HG03457 (cell line): ENCODE measurements around the gene DMWD.
"Not testable (repeated sequence)": the region's sequence is repeated elsewhere in the genome, so short reads cannot be mapped to it uniquely, and the experiment has no call there.

Experiments
- ATAC-seq: cut with Tn5 transposase; IDR thresholded peaks from one replicate; pipeline ENCODE4 v1.9.1; 2021; ENCODE audit warnings: moderate number of reproducible peaks; ENCODE audit not compliant: unreplicated experiment

Gene DMWD

GRCh38 chr19:45817010-45817724 is 24.5 kb upstream of the DMWD start:
- ATAC-seq = peak; percentile 58

DNA sequence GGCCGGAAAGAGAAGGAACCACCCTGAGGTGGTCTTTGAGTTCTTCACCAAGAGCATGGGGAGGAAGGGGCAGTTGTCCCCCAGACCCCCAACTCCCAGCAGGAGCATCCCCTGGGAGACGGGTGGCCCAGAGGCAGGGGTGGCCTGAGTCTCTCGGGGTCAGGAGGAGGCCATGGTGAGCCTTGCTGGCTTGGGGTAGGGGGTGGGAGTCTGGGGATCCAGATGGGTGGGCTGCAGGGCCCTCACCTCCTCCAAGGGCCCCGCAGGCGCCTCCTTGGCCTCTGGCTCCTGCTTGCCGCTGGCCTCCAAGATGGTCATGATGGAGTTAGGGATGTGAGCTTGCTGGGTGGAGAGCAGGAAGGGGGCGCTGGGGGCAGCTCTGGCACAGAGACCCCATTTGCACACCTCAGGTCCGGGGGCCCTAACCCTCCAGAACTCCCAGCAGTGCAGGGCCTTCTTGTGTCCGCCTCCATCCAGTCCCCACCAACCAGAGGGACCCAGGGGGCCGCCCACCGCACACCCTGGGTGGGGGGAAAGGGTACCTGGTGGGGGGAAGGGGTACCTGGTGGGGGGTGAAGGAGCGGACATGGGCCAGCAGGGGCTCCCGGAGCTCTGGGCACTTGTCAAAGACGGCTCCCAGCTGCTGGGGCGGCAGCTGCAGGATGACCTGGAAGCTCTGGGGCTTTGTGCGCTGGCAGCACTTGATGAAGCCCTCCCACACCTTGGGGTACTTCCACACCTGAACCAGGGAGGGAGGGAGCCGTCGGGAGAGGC is 23.8 kb upstream of the DMWD start:
- ATAC-seq = no peak

GRCh38 chr19:45815481-45816216 is 23.0 kb upstream of the DMWD start:
- ATAC-seq = no peak

DNA sequence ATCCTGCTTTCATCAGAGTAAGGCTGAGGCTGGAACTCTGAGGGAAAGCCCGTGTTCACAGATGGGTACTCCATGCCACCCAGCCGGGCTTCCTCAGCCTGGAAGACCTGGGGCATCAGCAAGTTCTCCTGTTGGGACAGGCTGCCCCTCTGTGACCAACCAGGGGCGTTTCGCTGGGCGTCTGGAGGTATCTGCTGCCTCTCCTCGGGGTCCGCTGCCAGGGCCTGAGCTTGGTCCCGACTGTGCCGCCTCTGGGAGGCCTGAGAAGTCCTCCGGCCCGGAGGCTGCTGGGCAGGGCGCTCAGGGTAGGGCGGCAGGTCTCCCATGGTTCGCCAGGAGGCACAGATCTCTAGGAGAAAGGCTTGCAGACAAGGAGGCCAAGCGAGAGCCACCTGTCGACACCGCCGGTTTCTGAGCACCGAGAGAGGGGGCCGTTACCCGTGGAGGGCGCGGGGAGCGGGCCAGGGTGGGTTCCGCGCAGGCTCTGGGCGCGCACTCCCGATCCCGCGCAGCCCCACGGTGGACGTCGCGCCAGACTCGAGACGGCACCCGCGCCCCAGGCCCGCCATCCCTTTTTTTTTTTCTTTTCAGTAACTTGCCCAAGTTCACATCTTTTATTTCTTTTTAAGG is 22.3 kb upstream of the DMWD start, which contains the start of gene RSPH6A:
Gene RSPH6A, minus strand, starts transcription at position 458 of the 630 bp plus-strand sequence. Its CDS starts 132 bp downstream, at position 326.
- no peak for ATAC-seq

GRCh38 chr19:45814166-45814780 is 21.6 kb upstream of the DMWD start:
- no peak for ATAC-seq

DNA sequence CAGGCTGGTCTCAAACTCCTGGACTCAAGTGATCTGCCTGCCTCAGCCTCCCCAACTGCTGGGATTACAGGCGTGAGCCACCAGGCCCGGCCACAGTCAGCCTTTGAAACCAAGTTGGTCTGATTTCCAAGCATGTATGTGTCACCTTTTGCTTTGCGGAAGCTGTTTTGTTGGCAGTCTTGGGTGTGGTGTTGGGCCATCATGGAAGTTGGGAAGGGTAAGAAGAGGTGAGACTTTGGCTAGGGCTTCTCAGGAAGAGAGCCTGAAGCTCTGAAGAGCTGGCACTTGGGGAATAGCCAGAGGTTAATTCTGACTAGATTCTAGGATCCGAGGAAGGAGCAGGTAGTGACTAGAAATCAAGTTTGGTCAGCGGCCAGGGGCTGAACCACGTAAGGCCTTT is 19.7 kb upstream of the DMWD start:
- ATAC-seq = no peak

DNA sequence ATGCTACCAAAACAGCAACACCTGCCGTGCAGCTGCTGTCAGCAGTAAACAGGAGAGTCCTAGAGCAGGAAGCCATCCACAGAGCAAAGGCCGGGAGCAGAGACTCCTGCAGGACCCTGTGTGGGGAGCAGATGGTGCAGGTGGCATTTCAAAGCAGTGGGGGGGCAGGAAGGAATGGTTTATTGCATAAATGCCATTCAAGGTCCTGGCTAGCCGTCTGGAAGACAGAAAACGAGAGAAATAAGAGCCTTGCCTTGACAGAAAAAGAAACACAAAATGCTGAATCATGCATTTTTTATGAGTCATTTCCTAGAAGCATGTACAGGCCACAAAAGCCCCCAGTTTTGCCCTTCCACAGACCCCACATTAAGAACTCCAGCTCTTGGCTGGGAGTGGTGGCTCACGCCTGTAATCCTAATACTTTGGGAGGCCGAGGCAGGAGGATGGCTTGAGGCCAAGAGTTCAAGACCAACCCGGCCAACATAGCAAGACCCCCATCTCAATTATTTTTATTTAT is 17.1 kb upstream of the DMWD start:
- no peak for ATAC-seq

DNA sequence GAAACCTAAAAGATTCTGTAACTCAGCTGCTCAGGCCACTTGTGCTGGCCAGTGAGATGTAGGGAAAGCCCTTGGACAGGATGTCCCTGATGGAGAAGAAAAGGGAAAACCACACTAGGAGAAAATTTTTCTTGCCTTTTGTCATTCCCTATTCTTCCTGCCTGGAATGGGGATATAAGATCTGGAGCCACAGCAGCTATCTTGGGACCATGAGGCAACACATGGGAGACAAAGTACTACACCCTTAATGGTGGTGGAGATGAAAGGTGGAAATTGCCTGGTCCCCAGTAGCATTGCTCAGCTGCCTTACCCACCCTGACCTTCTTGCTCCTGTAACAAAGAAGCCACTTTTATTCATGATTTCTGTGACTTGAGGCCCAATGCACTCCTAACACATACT is 13.1 kb upstream of the DMWD start:
- ATAC-seq = no peak

DNA sequence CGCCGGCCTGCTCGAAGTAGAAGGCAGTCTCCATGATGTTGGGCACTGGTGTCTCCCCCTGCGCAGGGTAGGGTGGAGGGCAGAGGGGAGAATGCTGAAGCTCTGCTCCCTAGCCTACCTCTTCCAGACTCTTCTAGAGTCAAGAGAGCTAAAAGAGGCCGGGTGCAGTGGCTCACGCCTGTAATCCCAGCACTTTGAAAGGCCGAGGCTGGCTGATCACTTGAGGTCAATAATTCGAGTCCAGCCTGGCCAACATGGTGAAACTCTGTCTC is 12.2 kb upstream of the DMWD start:
- ATAC-seq = no peak

DNA sequence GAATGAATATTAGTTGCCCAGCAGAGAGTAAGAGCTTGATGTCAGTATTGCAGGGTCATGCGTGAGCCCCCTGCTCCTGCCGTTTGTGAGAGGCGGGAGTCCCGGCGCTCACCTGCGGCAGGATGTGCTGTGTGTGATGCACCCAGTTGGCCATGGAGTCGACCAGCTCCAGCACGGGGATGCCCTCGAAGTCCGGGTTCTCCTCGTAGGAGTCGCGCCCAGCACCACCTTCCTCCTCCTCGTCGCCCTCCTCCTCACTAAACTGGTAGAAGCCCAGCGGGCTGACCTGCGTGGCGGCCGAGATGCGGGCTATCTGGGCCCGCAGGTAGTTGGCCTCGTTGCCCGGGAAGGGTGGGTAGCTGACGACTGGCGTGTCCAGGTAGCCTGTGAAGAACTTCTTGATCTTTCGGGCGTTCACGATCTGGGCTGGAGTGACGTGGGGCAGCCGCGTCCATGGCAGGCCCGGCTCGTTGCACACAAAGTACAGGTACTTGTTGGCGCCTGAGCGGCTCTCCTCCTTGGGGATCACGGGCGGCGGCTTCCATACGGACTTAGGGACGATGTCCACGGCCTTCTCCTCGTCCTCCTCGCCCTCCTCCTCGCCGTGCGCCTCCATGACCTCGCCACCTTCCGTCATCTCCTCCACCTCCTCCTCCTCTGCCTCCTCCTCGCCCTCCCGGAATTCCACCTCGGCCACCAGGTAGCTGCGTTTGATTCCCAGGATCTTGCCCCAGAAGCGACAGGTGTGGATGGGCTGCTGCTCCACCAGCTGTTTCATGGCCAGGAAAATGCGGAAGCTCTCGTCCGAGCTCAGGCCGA is 11.7 kb upstream of the DMWD start:
- ATAC-seq = no peak

GRCh38 chr19:45801603-45802175 is 9.0 kb upstream of the DMWD start:
- ATAC-seq = no peak

DNA sequence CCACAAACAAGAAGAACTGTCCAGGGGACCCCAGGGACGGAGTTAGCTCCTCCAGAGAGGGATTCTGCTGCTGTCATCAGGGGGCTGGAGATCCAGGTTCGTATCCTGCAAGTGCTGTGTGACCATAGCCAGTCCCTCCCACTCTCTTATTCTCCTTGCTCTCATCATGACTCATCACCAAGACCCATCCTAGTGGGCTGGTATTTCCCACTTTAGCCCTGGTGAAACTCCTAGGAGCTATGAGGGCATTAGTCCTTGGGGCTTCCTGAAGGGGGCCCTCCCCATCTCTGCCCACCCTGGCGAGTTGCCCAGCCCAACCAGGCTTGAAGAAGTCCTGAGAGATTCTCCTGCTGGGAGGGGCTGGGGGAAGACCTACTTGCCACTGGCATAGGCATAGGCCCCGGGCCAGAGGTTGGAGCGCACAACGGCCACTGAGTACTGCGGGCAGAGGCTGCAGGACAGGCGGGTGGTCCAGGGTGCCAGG is 7.5 kb upstream of the DMWD start:
- no peak for ATAC-seq

- not testable (repeated sequence) for ATAC-seq
These were observed 6.9 kb upstream of the DMWD start for GRCh38 chr19:45799541-45799940.

- ATAC-seq = no peak
These were observed 6.4 kb upstream of the DMWD start for GRCh38 chr19:45798995-45799517.

- ATAC-seq = no peak
These were observed 2.0 kb upstream of the DMWD start for GRCh38 chr19:45794627-45795026.

DNA sequence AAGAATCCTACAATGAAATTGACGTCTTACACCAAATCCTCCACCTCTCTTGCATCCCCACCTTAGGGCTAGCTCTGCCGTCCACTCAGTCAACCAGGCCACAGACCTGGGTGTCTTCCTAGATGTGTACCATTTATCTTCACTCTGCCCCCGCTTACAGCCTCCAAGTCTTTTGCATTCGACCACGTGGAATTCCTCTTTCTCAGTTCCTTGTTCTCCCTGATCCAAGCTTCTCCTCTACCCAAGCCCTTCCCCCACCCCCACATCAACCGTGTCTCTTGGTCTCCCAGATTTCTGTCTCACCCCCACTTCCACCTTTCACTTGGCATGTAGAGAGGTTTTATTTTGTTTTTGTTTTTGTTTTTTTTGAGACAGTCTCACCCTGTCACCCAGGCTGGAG is 1.2 kb upstream of the DMWD start:
- no peak for ATAC-seq

DNA sequence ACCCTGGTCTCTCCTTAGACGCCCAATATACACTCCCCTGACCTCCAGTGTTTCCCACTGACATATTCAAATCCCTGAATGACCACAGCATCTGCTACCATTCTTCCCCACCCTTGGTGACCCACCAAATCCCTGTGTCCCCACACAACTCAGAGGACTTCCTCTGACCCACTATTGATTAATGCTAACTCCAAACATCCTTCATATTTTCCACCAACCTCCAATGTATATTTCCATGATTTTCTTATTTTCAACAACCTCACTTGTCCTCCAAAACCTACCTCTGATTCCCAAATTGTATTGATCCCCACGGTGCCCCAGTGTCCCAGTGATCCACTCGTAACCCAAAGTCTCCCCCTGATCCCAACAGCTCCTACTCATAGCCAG is 526 bp upstream of the DMWD start:
- ATAC-seq = no peak

DNA sequence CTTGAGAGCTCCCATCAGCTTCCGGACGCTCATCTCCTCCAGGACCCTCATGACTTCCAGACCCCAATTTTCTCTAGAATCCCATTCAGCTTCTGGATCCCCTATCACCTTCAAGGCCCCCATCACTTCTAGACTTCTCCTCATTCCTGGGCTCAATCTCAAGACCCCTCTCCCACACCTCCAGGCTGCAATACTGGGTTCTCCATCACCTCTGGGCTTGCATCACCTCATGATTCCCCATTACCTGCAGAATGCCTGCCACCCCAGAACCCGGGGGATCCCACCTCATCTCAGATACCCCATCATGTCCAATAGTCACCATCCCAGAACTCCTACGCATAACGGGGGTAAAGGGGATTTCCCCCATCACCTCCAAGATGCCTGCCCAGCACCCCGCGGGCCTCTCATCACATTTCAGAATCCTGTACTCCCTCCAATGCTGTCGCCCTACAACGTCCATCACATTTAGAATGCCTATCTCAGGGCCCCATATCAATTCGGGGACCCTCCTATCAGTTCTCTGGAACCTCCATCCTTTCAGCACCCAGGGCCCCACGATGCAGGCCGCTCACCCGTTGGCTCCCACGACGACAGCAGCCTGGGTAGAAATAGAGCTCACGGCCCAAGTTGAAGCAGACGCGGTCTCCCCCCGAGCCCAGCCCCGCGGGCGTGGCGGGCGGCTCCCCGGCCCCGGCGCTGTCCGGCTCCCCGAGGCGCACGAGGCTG is 738 bp downstream of the DMWD start:
- ATAC-seq = peak; percentile 19

GRCh38 chr19:45790942-45791341 is 1.7 kb downstream of the DMWD start:
- ATAC-seq = no peak
